Renal pelvis (tissue), 4 donors: ENCODE results near the gene REEP6. TPM values are rescaled to one million over a fixed set of nuclear protein-coding genes. Genes with fewer than 3 reads are reported as not detected.

Experiments
- DNase-seq: peaks from one replicate; pipeline ENCODE4 v3.0.0-alpha.2; 2013
- polyA plus RNA-seq, 3 donors: library from polyadenylated mRNA; unstranded; fragments of 120-200 nt; gene quantifications; one replicate each; pipeline ENCODE4 v1.2.1, GENCODE V29; 2013; ENCODE audit not compliant: insufficient read length in 3 of 3

The REEP6 gene
- polyA plus RNA-seq, 3 donors: 24.2 to 33.2 (median 26.3) TPM

- no peak for DNase-seq
These were observed 37.2 kb upstream of the REEP6 start for GRCh38 chr19:1453525-1454364.

- DNase-seq: no peak
These were observed 36.0 kb upstream of the REEP6 start for GRCh38 chr19:1455002-1455335.

- DNase-seq: no peak
These were observed 35.5 kb upstream of the REEP6 start for GRCh38 chr19:1455336-1456120.

GRCh38 chr19:1456121-1456900, 34.7 kb upstream of the REEP6 start:
- DNase-seq: no peak

GRCh38 chr19:1457031-1457739, 33.8 kb upstream of the REEP6 start:
- DNase-seq: no peak

- no peak for DNase-seq
These were observed 33.1 kb upstream of the REEP6 start for GRCh38 chr19:1457892-1458291.

GRCh38 chr19:1459479-1459878, 31.5 kb upstream of the REEP6 start:
- DNase-seq: no peak

GRCh38 chr19:1460033-1460995, 30.7 kb upstream of the REEP6 start:
- no peak for DNase-seq

GRCh38 chr19:1461862-1462261, 29.1 kb upstream of the REEP6 start:
- DNase-seq: no peak

- no peak for DNase-seq
These were observed 25.6 kb upstream of the REEP6 start for GRCh38 chr19:1465191-1466016.

- DNase-seq: no peak
These were observed 24.9 kb upstream of the REEP6 start for GRCh38 chr19:1466018-1466460.

- no peak for DNase-seq
These were observed 24.3 kb upstream of the REEP6 start for GRCh38 chr19:1466461-1467214.

- no peak for DNase-seq
These were observed 23.8 kb upstream of the REEP6 start for GRCh38 chr19:1467215-1467489.

- no peak for DNase-seq
These were observed 23.3 kb upstream of the REEP6 start for GRCh38 chr19:1467490-1468273.

- DNase-seq: no peak
These were observed 22.6 kb upstream of the REEP6 start for GRCh38 chr19:1468274-1468820.

GRCh38 chr19:1468821-1469254, 22.1 kb upstream of the REEP6 start:
- no peak for DNase-seq

- DNase-seq: no peak
These were observed 21.5 kb upstream of the REEP6 start for GRCh38 chr19:1469255-1470054.
